IPS DF 4.7 (cell line): ENCODE data around the gene OR8G5.
"Not testable (repeated sequence)": the region's sequence is repeated elsewhere in the genome, so short reads cannot be mapped to it uniquely, and the experiment has no call there.

Experiments used
- DNase-seq: peaks from one replicate; pipeline ENCODE4 v3.0.0-alpha.2; 2013; ENCODE audit warnings: low spot score; ENCODE audit errors: extremely low read depth

OR8G5 gene

GRCh38 chr11:124256076-124256475, at the start of gene OR8G5:
TSS of gene OR8G5 (plus strand) at chr11:124256376. CDS start at chr11:124264932, 8,556 bp downstream.
- DNase-seq, result no peak

- DNase-seq, result no peak
Measured at GRCh38 chr11:124207102-124207792, 48.9 kb upstream of the OR8G5 start.

- DNase-seq, result no peak
Measured at GRCh38 chr11:124209824-124210357, 46.3 kb upstream of the OR8G5 start.

GRCh38 chr11:124210421-124210820, 45.8 kb upstream of the OR8G5 start:
- no peak for DNase-seq

- no peak for DNase-seq
Measured at GRCh38 chr11:124211321-124211720, 44.9 kb upstream of the OR8G5 start.

- DNase-seq, result no peak
Measured at GRCh38 chr11:124214027-124214426, 42.1 kb upstream of the OR8G5 start.

GRCh38 chr11:124219126-124219525, 37.0 kb upstream of the OR8G5 start:
- DNase-seq, result no peak

GRCh38 chr11:124222407-124222806, 33.8 kb upstream of the OR8G5 start:
- no peak for DNase-seq

- DNase-seq, result not testable (repeated sequence)
Measured at GRCh38 chr11:124224618-124225423, 31.4 kb upstream of the OR8G5 start.

- DNase-seq, result no peak
Measured at GRCh38 chr11:124225471-124225870, 30.7 kb upstream of the OR8G5 start.

GRCh38 chr11:124233376-124233775, 22.8 kb upstream of the OR8G5 start:
- no peak for DNase-seq

GRCh38 chr11:124238512-124238911, 17.7 kb upstream of the OR8G5 start:
- DNase-seq, result no peak

GRCh38 chr11:124240621-124241397, 15.4 kb upstream of the OR8G5 start, which contains the start of gene OR8G1:
TSS of gene OR8G1 (plus strand) at chr11:124241095. CDS start at chr11:124249676, 8,581 bp downstream.
- DNase-seq, result no peak

GRCh38 chr11:124249869-124250268, 6.3 kb upstream of the OR8G5 start:
- not testable (repeated sequence) for DNase-seq

- DNase-seq, result not testable (repeated sequence)
Measured at GRCh38 chr11:124265041-124265440, 8.9 kb downstream of the OR8G5 start.

GRCh38 chr11:124270886-124271285, 14.7 kb downstream of the OR8G5 start:
- DNase-seq, result not testable (repeated sequence)

GRCh38 chr11:124274000-124274399, 17.8 kb downstream of the OR8G5 start:
- no peak for DNase-seq

- DNase-seq, result no peak
Measured at GRCh38 chr11:124276081-124276480, 19.9 kb downstream of the OR8G5 start.

- DNase-seq, result no peak
Measured at GRCh38 chr11:124277207-124277606, 21.0 kb downstream of the OR8G5 start.

GRCh38 chr11:124277804-124278203, 21.6 kb downstream of the OR8G5 start:
- no peak for DNase-seq

- no peak for DNase-seq
Measured at GRCh38 chr11:124278261-124278660, 22.1 kb downstream of the OR8G5 start.
